Endothelial cell of umbilical vein (primary cell): ENCODE data around the gene ATOX1. TPM values are rescaled to one million over a fixed set of nuclear protein-coding genes. Genes with fewer than 3 reads are reported as not detected.

Experiments
- BruUV-seq: library from RNA; stranded (reverse); fragments of 400-500 nt; replicated peaks from 2 replicates; lab custom pipeline; 2021; lab: Mats Ljungman, UMichigan
- CTCF ChIA-PET: fragments of 300-600, 350-600 bp; sonication (Branson Sonifier 250); formaldehyde crosslinking; loops from one replicate; lab custom pipeline; 2021; ENCODE audit warnings: antibody characterized with exemption, inconsistent platforms; lab: Charles Lee
- POLR2A ChIA-PET: fragments of 300-600, 350-600 bp; sonication (Branson Sonifier 250); formaldehyde crosslinking; loops from one replicate; lab custom pipeline; 2021; ENCODE audit warnings: antibody characterized with exemption, inconsistent platforms; lab: Charles Lee
- DNase-seq: peaks from one replicate; pipeline ENCODE4 v3.0.0-alpha.2; 2011; ENCODE audit warnings: low read depth, low spot score
- FAIRE-seq: peaks from 2 replicates; lab custom pipeline; 2011; peaks lifted over from hg19 to GRCh38; lab: Jason Lieb, UNC
- H2AFZ ChIP-seq: 2 replicates; pipeline ENCODE4 v1.6.0; 2012; ENCODE audit warnings: low read depth, low read length, control low read depth, inconsistent platforms
- H3K27ac ChIP-seq: 2 replicates; pipeline ENCODE4 v1.5.1; 2011; ENCODE audit warnings: low read depth, mild to moderate bottlenecking, control low read depth, low read length, moderate library complexity; ENCODE audit not compliant: insufficient read depth
- H3K27me3 ChIP-seq, 2 experiments: 2 replicates each; pipeline versions ENCODE4 v1.6.0 to v1.6.1; 2011; ENCODE audit warnings: low read length in 2 of 2, mixed read lengths in 1 of 2; ENCODE audit not compliant: control insufficient read depth in 2 of 2, insufficient read depth in 2 of 2
- H3K36me3 ChIP-seq, 2 experiments: 2 replicates in 1 of 2; 3 replicates in 1 of 2; pipeline ENCODE4 v1.5.1; 2011; ENCODE audit warnings: low read length in 2 of 2, mild to moderate bottlenecking in 1 of 2, moderate library complexity in 1 of 2; ENCODE audit not compliant: control insufficient read depth in 2 of 2, insufficient read depth in 2 of 2; ENCODE audit errors: extremely low read depth in 1 of 2
- H3K4me1 ChIP-seq: 3 replicates; pipeline ENCODE4 v1.5.1; 2011; ENCODE audit warnings: mild to moderate bottlenecking, low read length; ENCODE audit not compliant: control insufficient read depth, insufficient read depth; ENCODE audit errors: extremely low read depth
- H3K4me2 ChIP-seq: 2 replicates; pipeline ENCODE4 v1.6.1; 2011; ENCODE audit warnings: low read length, control low read depth, mixed read lengths; ENCODE audit not compliant: insufficient read depth
- H3K4me3 ChIP-seq, 3 experiments: fragments of 200-600 bp in 1 of 3; sonication (generic), shearing (Covaris generic) in 1 of 3; replicated peaks in 1 of 3; 2 replicates each; pipeline ENCODE4 v1.5.1; 2011 to 2016; ENCODE audit warnings: control low read depth in 3 of 3, low read length in 3 of 3, mild to moderate bottlenecking in 2 of 3, inconsistent platforms in 1 of 3, low read depth in 1 of 3, moderate library complexity in 1 of 3; ENCODE audit not compliant: insufficient read depth in 1 of 3
- H3K79me2 ChIP-seq: 2 replicates; pipeline ENCODE4 v1.6.0; 2012; ENCODE audit warnings: low read length, inconsistent platforms; ENCODE audit not compliant: control insufficient read depth, insufficient read depth
- H3K9ac ChIP-seq: replicated peaks from 2 replicates; pipeline ENCODE3; 2011; ENCODE audit warnings: low read length, control low read depth; ENCODE audit not compliant: insufficient read depth; ENCODE audit errors: extremely low read depth
- H3K9me1 ChIP-seq: replicated peaks from 3 replicates; pipeline ENCODE4 v1.6.0; 2011; ENCODE audit warnings: mild to moderate bottlenecking, low read length; ENCODE audit not compliant: control insufficient read depth, insufficient read depth; ENCODE audit errors: extremely low read depth
- H3K9me3 ChIP-seq: replicated peaks from 2 replicates; pipeline ENCODE4 v1.5.1; 2012; ENCODE audit warnings: low read length, inconsistent platforms; ENCODE audit not compliant: control insufficient read depth, insufficient read depth
- H4K20me1 ChIP-seq: replicated peaks from 2 replicates; pipeline ENCODE3; 2011; ENCODE audit warnings: mild to moderate bottlenecking, low read length; ENCODE audit not compliant: control insufficient read depth, insufficient read depth; ENCODE audit errors: extremely low read depth
- CTCF ChIP-seq, 2 donors: IDR thresholded peaks; 1 replicate in 1 of 2; 2 replicates in 1 of 2; pipeline ENCODE4 v1.5.1; 2011; ENCODE audit warnings: low read length in 2 of 2, mild to moderate bottlenecking in 2 of 2, moderate library complexity in 2 of 2, control low read depth in 1 of 2, inconsistent platforms in 1 of 2, low read depth in 1 of 2; ENCODE audit not compliant: insufficient read depth in 1 of 2; ENCODE audit errors: extremely low read depth in 1 of 2
- EZH2 ChIP-seq: IDR thresholded peaks from 2 replicates; pipeline ENCODE4 v1.6.1; 2012; ENCODE audit warnings: borderline replicate concordance, low read depth, mild to moderate bottlenecking, moderate library complexity, low read length, inconsistent platforms; ENCODE audit not compliant: severe bottlenecking
- FOS ChIP-seq: IDR thresholded peaks from 2 replicates; pipeline ENCODE4 v1.6.1; 2011; ENCODE audit warnings: mild to moderate bottlenecking, low read length, moderate library complexity, borderline replicate concordance; ENCODE audit not compliant: insufficient read depth
- GATA2 ChIP-seq: IDR thresholded peaks from 2 replicates; pipeline ENCODE4 v1.7.0; 2011; ENCODE audit warnings: low read depth, mild to moderate bottlenecking, moderate library complexity, mixed read lengths, low read length; ENCODE audit not compliant: insufficient read length, insufficient read depth
- JUN ChIP-seq: IDR thresholded peaks from 2 replicates; pipeline ENCODE4 v1.6.1; 2011; ENCODE audit warnings: borderline replicate concordance, low read depth; ENCODE audit not compliant: insufficient read length, insufficient read depth
- MYC ChIP-seq: IDR thresholded peaks from one replicate; pipeline ENCODE4 v1.6.1; 2011; ENCODE audit warnings: mild to moderate bottlenecking, low read depth, low read length
- POLR2A ChIP-seq: IDR thresholded peaks from 2 replicates; pipeline ENCODE4 v1.6.1; 2012; ENCODE audit warnings: low read depth, mild to moderate bottlenecking, control low read depth, low read length
- POLR2AphosphoS5 ChIP-seq: IDR thresholded peaks from 2 replicates; pipeline ENCODE4 v1.6.1; 2012; ENCODE audit warnings: low read depth, mild to moderate bottlenecking, control low read depth, low read length, moderate library complexity; ENCODE audit not compliant: insufficient read depth
- dilution Hi-C: fragments of 300-500 bp; cut with MboI; formaldehyde crosslinking; loops from one replicate; pipeline ENCODE4 v1.15.0; 2019; ENCODE audit warnings: low sequenced_read_pairs; ENCODE audit not compliant: extremely low pct_ligation_motif_present
- intact Hi-C: fragments of 100-400 bp; cut with micrococcal nuclease; formaldehyde crosslinking; loops from one replicate; pipeline ENCODE4 v1.10.0; 2022
- polyA plus RNA-seq, 4 experiments: library from polyadenylated mRNA; depleted of rRNA in 3 of 4; stranded (reverse) in 3 of 4; unstranded in 1 of 4; fragments of >200 nt; gene quantifications; 2 replicates each; pipeline versions ENCODE4 v1.2.1 to v1.2.3, GENCODE V29; 2011 to 2012; ENCODE audit warnings: missing spikeins in 1 of 4
- total RNA-seq: library from RNA; stranded (reverse); gene quantifications from 2 replicates; pipeline ENCODE4 v1.2.3, GENCODE V29; 2021
- TF ChIP-seq, protein P1 (sequence below): IDR thresholded peaks from 2 replicates; pipeline ENCODE4 v1.6.1; 2011; ENCODE audit not compliant: insufficient read depth, insufficient read length

The ATOX1 gene
- total and polyA plus RNA-seq, 2 donors (not counting 3 experiments of a cell fraction or from before 2014, with no cell fraction given): 113 to 292 TPM

DNA sequence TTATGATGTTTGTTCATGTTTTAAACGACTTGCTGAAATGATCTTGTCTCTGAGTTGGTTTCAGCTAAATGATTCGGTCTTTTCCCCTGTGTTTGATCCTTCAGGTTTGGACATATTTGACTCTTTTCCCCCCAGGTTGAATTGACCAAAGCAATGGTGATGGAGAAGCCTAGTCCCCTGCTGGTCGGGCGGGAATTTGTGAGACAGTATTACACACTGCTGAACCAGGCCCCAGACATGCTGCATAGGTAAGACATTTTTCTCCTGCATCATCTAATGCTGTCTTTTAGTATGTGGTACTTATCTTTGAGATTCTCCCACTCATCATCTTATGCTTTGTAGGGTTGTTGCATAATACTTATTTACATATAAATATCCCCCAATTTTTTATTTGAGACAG lies 28.0 kb upstream of the ATOX1 start:
- no TSS peak for BruUV-seq
- POLR2A ChIA-PET: no interaction called here
- H3K9me1 ChIP-seq: no peaks in the 10 kb centered on the region
- no peak overlapping the region for H3K4me3 ChIP-seq
- no peak for FAIRE-seq
- TF ChIP-seq FOS (no peak), GATA2 (no peak), EZH2 (no peak), MYC (no peak), POLR2AphosphoS5 (no peak), POLR2A (no peak), CTCF (IDR thresholded peaks at IDR 0.05; ENCODE audit: extremely low read depth in 1 of 2, insufficient read depth in 1 of 2, low read depth in 1 of 2, low read length in 2 of 2) (no peak), JUN (no peak)
- TF ChIP-seq, protein P1, sequence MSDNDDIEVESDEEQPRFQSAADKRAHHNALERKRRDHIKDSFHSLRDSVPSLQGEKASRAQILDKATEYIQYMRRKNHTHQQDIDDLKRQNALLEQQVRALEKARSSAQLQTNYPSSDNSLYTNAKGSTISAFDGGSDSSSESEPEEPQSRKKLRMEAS: no peak
- peaks cover 21% of the 10 kb centered on the region for H4K20me1 ChIP-seq
- H3K27me3 ChIP-seq: no peaks in the 10 kb centered on the region
- CTCF ChIA-PET: no interaction called here
- H2AFZ ChIP-seq: no peak overlapping the region
- intact Hi-C loops: no loop called here
- H3K4me1 ChIP-seq: no peaks in the 10 kb centered on the region
- H3K36me3 ChIP-seq: peaks cover 8 to 15% of the 10 kb centered on the region in 2 experiments
- H3K27ac ChIP-seq: no peak overlapping the region
- H3K9ac ChIP-seq: no peak overlapping the region
- H3K79me2 ChIP-seq: peaks cover 98% of the 10 kb centered on the region
- H3K4me2 ChIP-seq: no peak overlapping the region
- no peaks in the 10 kb centered on the region for H3K9me3 ChIP-seq
- dilution Hi-C loops: no loop called here
- no peak for DNase-seq
